GM12878 (cell line): ENCODE results near the gene GNGT2. TPM values are rescaled to one million over a fixed set of nuclear protein-coding genes. Genes with fewer than 3 reads are reported as not detected.

Experiments used
- ATAC-seq: fragments of 200-7000 bp; cut with Tn5 transposase; 3 replicates; pipeline ENCODE4 v1.9.1; 2020; ENCODE audit warnings: mild to moderate bottlenecking, moderate library complexity
- BruUV-seq: library from RNA; stranded (reverse); fragments of 400-500 nt; replicated peaks from 2 replicates; lab custom pipeline; 2021; lab: Mats Ljungman, UMichigan
- CTCF ChIA-PET: fragments of 300-600 bp; sonication (Branson Sonifier 250); formaldehyde crosslinking; extraction: SDS; loops from one replicate; lab custom pipeline; 2021; ENCODE audit warnings: inconsistent platforms; lab: Yijun Ruan, JAX
- POLR2A ChIA-PET: fragments of 350-600 bp; formaldehyde crosslinking; extraction: SDS; loops from one replicate; lab custom pipeline; 2021; ENCODE audit warnings: inconsistent platforms; lab: Charles Lee
- RAD21 ChIA-PET: fragments of 300-600 bp; sonication (Branson Sonifier 250); formaldehyde crosslinking; loops from one replicate; lab custom pipeline; 2023; ENCODE audit warnings: antibody characterized with exemption; ENCODE audit not compliant: unreplicated experiment; lab: Charles Lee
- SMC1A ChIA-PET: fragments of 300-600 bp; sonication (Branson Sonifier 250); formaldehyde crosslinking; loops from one replicate; lab custom pipeline; 2023; ENCODE audit not compliant: unreplicated experiment, uncharacterized antibody; lab: Charles Lee
- DNase-seq: peaks from one replicate; pipeline ENCODE4 v3.0.0-alpha.2; 2011; ENCODE audit warnings: low read depth, low spot score
- FAIRE-seq: peaks from 3 replicates; lab custom pipeline; 2011; peaks lifted over from hg19 to GRCh38; lab: Jason Lieb, UNC
- H2AFZ ChIP-seq: 2 replicates; pipeline ENCODE4 v1.6.0; 2011; ENCODE audit warnings: low read depth, low read length, control low read depth; ENCODE audit not compliant: control insufficient read depth
- H3K27ac ChIP-seq: 2 replicates; pipeline ENCODE4 v1.5.1; 2011; ENCODE audit warnings: control low read depth; ENCODE audit not compliant: control insufficient read depth, insufficient read depth
- H3K27me3 ChIP-seq, 2 experiments: replicated peaks in 1 of 2; 2 replicates each; pipeline versions ENCODE4 v1.6.0 to v1.6.1; 2011; ENCODE audit warnings: low read length in 1 of 2; ENCODE audit not compliant: control insufficient read depth in 2 of 2, insufficient read depth in 2 of 2
- H3K36me3 ChIP-seq, 2 experiments: 2 replicates each; pipeline ENCODE4 v1.5.1; 2011; ENCODE audit warnings: low read length in 1 of 2; ENCODE audit not compliant: control insufficient read depth in 2 of 2, insufficient read depth in 2 of 2
- H3K4me1 ChIP-seq: 2 replicates; pipeline ENCODE4 v1.6.1; 2011; ENCODE audit warnings: mild to moderate bottlenecking, low read length, moderate library complexity, mixed read lengths; ENCODE audit not compliant: control insufficient read depth, insufficient read depth
- H3K4me2 ChIP-seq: 2 replicates; pipeline ENCODE4 v1.6.0; 2011; ENCODE audit warnings: control low read depth; ENCODE audit not compliant: control insufficient read depth, insufficient read depth
- H3K4me3 ChIP-seq: fragments of 200-600 bp; sonication (generic); 2 replicates; pipeline ENCODE4 v1.5.1; 2016
- H3K79me2 ChIP-seq: 2 replicates; pipeline ENCODE4 v1.6.0; 2011; ENCODE audit warnings: low read length; ENCODE audit not compliant: control insufficient read depth, insufficient read depth
- H3K9ac ChIP-seq: 2 replicates; pipeline ENCODE4 v1.8.0; 2011; ENCODE audit warnings: low read length, control low read depth, mixed read lengths; ENCODE audit not compliant: control insufficient read depth, insufficient read depth
- H3K9me3 ChIP-seq: replicated peaks from 3 replicates; pipeline ENCODE4 v1.5.1; 2011; ENCODE audit warnings: mild to moderate bottlenecking, low read length; ENCODE audit not compliant: control insufficient read depth, insufficient read depth
- H4K20me1 ChIP-seq: 2 replicates; pipeline ENCODE4 v1.6.0; 2011; ENCODE audit not compliant: control insufficient read depth, insufficient read depth
- BRCA1 ChIP-seq: IDR thresholded peaks from 2 replicates; pipeline ENCODE4 v1.6.1; 2011; ENCODE audit warnings: low read depth, low read length, improper control_type of control experiment
- GABPA ChIP-seq: IDR thresholded peaks from 2 replicates; pipeline ENCODE4 v1.6.1; 2014; ENCODE audit warnings: antibody characterized with exemption, low read depth, mild to moderate bottlenecking, inconsistent platforms
- KLF5 ChIP-seq: fragments of 450-650 bp; IDR thresholded peaks from 2 replicates; pipeline ENCODE4 v1.6.1; 2014; ENCODE audit warnings: mild to moderate bottlenecking; ENCODE audit not compliant: partially characterized antibody
- RUNX3 ChIP-seq: IDR thresholded peaks from 2 replicates; pipeline ENCODE4 v1.6.1; 2012; ENCODE audit warnings: low read length, inconsistent platforms
- ZBTB33 ChIP-seq: fragments of 450-650 bp; IDR thresholded peaks from 2 replicates; pipeline ENCODE4 v1.6.1; 2017; ENCODE audit warnings: mild to moderate bottlenecking
- WGBS: methylation state at CpG from one replicate; pipeline ENCODE4 v1.1.6; 2016; ENCODE audit warnings: low lambda C conversion rate; ENCODE audit not compliant: insufficient replicate concordance, insufficient coverage; ENCODE audit errors: missing lambda C conversion rate; 5-methylcytosine and 5-hydroxymethylcytosine counted together
- in situ Hi-C: fragments of 300-500 bp; cut with MboI; formaldehyde crosslinking; loops from 9 replicates; pipeline ENCODE4 v1.14.3; 2018; ENCODE audit warnings: mixed read lengths
- intact Hi-C: fragments of 100-400 bp; cut with micrococcal nuclease; formaldehyde crosslinking; loops from one replicate; pipeline ENCODE4 v1.14.2; 2022; ENCODE audit not compliant: unreplicated experiment
- polyA plus RNA-seq, 11 experiments: library from polyadenylated mRNA; depleted of rRNA in 4 of 11; unstranded in 6 of 11; stranded (reverse) in 5 of 11; fragments of >200 nt; fragmentation: Nextera tagmentation in 4 of 11; fragmentation: Illumina TruSeq in 1 of 11; extraction: Ambion mirVana in 4 of 11; extraction: Trizol in 1 of 11; gene quantifications; 1 replicate in 1 of 11; 2 replicates in 10 of 11; pipeline versions ENCODE4 v1.2.1 to v1.2.3, GENCODE V29; 2011 to 2016; ENCODE audit warnings: inconsistent platforms in 2 of 11, missing spikeins in 2 of 11, low read depth in 1 of 11
- total RNA-seq, 4 experiments: library from RNA; depleted of rRNA in 3 of 4; stranded (reverse); fragments of >200 nt in 3 of 4; fragmentation: Illumina TruSeq in 1 of 4; extraction: Trizol in 1 of 4; gene quantifications; 2 replicates each; pipeline versions ENCODE4 v1.2.1 to v1.2.3, GENCODE V29; 2013 to 2021
- TF ChIP-seq, protein P1 (sequence below): fragments of 450-650 bp; IDR thresholded peaks from 2 replicates; pipeline ENCODE4 v1.6.1; 2018; ENCODE audit warnings: mild to moderate bottlenecking, low read depth, moderate library complexity; ENCODE audit not compliant: partially characterized antibody
- TF ChIP-seq, protein P2 (sequence below): fragments of 450-650 bp; IDR thresholded peaks from 2 replicates; pipeline ENCODE4 v1.6.1; 2016; ENCODE audit warnings: mild to moderate bottlenecking
- TF ChIP-seq, protein P3 (sequence below): fragments of 450-650 bp; IDR thresholded peaks from 2 replicates; pipeline ENCODE4 v1.6.1; 2017; ENCODE audit warnings: mild to moderate bottlenecking, moderate library complexity

Gene GNGT2
- total and polyA plus RNA-seq, 10 of the 15 experiments (the other 5 are each of a cell fraction or from before 2014, with no cell fraction given): 15.3 to 60.4 (median 32.0) TPM

- TF ChIP-seq, protein P1, sequence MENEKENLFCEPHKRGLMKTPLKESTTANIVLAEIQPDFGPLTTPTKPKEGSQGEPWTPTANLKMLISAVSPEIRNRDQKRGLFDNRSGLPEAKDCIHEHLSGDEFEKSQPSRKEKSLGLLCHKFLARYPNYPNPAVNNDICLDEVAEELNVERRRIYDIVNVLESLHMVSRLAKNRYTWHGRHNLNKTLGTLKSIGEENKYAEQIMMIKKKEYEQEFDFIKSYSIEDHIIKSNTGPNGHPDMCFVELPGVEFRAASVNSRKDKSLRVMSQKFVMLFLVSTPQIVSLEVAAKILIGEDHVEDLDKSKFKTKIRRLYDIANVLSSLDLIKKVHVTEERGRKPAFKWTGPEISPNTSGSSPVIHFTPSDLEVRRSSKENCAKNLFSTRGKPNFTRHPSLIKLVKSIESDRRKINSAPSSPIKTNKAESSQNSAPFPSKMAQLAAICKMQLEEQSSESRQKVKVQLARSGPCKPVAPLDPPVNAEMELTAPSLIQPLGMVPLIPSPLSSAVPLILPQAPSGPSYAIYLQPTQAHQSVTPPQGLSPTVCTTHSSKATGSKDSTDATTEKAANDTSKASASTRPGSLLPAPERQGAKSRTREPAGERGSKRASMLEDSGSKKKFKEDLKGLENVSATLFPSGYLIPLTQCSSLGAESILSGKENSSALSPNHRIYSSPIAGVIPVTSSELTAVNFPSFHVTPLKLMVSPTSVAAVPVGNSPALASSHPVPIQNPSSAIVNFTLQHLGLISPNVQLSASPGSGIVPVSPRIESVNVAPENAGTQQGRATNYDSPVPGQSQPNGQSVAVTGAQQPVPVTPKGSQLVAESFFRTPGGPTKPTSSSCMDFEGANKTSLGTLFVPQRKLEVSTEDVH: no peak
- TF ChIP-seq GABPA: no peak
- TF ChIP-seq BRCA1: peak; percentile 23; the same call in 1 of the 2 replicates
Measured at GRCh38 chr17:49217651-49218413, 7.5 kb upstream of the GNGT2 start (continued).

- peak overlapping the region; percentile 77 for H3K27ac ChIP-seq
- ChIA-PET RAD21 (interaction anchor here (1.5 to 13.4 kb wide), 2 partner anchors 9 to 22 kb away, joined by 4 to 355 read pairs; no protein-coding TSS in a partner anchor), SMC1A (interaction anchor here (0.6 to 16.8 kb wide), 3 partner anchors 10 to 1167 kb away, joined by 3 to 354 read pairs (median 22); no protein-coding TSS in a partner anchor), CTCF (interaction anchor here (5.8 to 8.5 kb wide), 3 partner anchors 11 to 36 kb away, joined by 45 to 127 read pairs (median 61); no protein-coding TSS in a partner anchor), POLR2A (interaction anchor here (0.9 to 13.2 kb wide), 3 partner anchors 8 to 217 kb away, joined by 3 to 537 read pairs (median 7); no protein-coding TSS in a partner anchor)
- peaks cover 60% of the 10 kb centered on the region for H3K4me1 ChIP-seq
- no peak for ATAC-seq
- H3K9me3 ChIP-seq: no peaks in the 10 kb centered on the region
- in situ Hi-C loops: no loop called here
- FAIRE-seq: no peak
- peaks cover 55% of the 10 kb centered on the region for H3K79me2 ChIP-seq
- intact Hi-C loops: loop anchor here (5.0 kb wide), 1 partner anchor 300 kb away; no protein-coding TSS in a partner anchor
- no TSS peak for BruUV-seq
- no peak overlapping the region for H2AFZ ChIP-seq
- H3K4me2 ChIP-seq: peak overlapping the region; percentile 94
- TF ChIP-seq ZBTB33 (peak; percentile 67; the same call in 1 of the 2 replicates), RUNX3 (no peak), KLF5 (no peak)
- TF ChIP-seq, protein P2, sequence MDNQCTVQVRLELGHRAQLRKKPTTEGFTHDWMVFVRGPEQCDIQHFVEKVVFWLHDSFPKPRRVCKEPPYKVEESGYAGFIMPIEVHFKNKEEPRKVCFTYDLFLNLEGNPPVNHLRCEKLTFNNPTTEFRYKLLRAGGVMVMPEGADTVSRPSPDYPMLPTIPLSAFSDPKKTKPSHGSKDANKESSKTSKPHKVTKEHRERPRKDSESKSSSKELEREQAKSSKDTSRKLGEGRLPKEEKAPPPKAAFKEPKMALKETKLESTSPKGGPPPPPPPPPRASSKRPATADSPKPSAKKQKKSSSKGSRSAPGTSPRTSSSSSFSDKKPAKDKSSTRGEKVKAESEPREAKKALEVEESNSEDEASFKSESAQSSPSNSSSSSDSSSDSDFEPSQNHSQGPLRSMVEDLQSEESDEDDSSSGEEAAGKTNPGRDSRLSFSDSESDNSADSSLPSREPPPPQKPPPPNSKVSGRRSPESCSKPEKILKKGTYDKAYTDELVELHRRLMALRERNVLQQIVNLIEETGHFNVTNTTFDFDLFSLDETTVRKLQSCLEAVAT: peak; percentile 24
- TF ChIP-seq, protein P3, sequence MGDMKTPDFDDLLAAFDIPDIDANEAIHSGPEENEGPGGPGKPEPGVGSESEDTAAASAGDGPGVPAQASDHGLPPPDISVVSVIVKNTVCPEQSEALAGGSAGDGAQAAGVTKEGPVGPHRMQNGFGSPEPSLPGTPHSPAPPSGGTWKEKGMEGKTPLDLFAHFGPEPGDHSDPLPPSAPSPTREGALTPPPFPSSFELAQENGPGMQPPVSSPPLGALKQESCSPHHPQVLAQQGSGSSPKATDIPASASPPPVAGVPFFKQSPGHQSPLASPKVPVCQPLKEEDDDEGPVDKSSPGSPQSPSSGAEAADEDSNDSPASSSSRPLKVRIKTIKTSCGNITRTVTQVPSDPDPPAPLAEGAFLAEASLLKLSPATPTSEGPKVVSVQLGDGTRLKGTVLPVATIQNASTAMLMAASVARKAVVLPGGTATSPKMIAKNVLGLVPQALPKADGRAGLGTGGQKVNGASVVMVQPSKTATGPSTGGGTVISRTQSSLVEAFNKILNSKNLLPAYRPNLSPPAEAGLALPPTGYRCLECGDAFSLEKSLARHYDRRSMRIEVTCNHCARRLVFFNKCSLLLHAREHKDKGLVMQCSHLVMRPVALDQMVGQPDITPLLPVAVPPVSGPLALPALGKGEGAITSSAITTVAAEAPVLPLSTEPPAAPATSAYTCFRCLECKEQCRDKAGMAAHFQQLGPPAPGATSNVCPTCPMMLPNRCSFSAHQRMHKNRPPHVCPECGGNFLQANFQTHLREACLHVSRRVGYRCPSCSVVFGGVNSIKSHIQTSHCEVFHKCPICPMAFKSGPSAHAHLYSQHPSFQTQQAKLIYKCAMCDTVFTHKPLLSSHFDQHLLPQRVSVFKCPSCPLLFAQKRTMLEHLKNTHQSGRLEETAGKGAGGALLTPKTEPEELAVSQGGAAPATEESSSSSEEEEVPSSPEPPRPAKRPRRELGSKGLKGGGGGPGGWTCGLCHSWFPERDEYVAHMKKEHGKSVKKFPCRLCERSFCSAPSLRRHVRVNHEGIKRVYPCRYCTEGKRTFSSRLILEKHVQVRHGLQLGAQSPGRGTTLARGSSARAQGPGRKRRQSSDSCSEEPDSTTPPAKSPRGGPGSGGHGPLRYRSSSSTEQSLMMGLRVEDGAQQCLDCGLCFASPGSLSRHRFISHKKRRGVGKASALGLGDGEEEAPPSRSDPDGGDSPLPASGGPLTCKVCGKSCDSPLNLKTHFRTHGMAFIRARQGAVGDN: peak; percentile 25; the same call in 1 of the 2 replicates
- WGBS: 67% methylated on average over 11 of the region's 11 CpGs
- H4K20me1 ChIP-seq: no peaks in the 10 kb centered on the region
- DNase-seq: no peak
- no peaks in the 10 kb centered on the region for H3K27me3 ChIP-seq
- H3K4me3 ChIP-seq: peak overlapping the region; percentile 37; the same call in 1 of the 2 replicates
- peak overlapping the region; percentile 22; the same call in 1 of the 2 replicates for H3K9ac ChIP-seq
- H3K36me3 ChIP-seq: peaks cover 11 to 21% of the 10 kb centered on the region in 2 experiments
Measured at GRCh38 chr17:49216953-49217650, 6.7 kb upstream of the GNGT2 start.
